Measurements from ENCODE around the gene CUEDC1.

DNA sequence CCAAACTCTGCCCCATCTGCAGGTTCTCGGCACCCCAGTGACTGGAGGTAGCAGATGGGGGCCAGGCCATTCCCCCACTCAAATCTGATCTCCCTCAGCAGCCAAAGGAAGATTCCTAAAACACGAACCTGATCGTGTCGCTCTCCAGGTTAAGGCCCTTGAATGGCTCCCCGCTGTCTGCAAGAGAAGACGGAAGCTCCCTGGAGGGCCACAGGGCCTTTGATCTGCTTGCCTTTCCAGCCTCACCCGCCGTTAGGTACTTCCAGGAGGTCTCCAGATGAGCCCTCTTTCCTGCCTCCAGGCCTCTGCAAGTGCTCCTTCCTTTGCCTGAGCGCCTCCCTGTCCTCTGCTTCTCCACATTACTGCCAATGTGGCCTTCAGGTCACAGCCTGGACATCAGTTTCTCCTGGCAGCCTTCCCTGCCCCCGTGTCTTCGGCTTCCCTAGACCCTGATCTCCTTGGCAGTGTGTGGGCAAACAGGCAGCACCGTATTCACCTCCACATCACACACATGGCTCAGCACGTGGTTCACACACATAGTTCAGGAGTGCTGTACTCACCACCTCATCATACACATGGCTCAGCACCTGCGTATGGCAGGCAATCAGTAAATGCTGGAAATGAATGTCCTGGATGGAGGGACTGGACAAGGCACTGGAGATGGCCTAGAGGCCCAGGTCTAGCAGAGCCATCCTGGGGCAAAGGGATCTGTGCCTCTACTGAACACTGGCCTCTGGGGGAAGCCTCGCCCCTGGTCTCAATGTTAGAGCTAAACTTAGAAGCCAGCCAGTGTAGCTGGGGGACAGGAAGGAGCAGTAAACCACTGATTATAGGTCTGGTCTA is 79.0 kb downstream of the CUEDC1 start:
- TF ChIP-seq CTCF (conservative IDR thresholded peaks at IDR 0.05 in 1 of 2, IDR thresholded peaks at IDR 0.05 in 1 of 2; ENCODE audit: extremely low read depth in 1 of 2, insufficient read depth in 1 of 2, low read depth in 1 of 2, low read length in 2 of 2) (no peak), EZH2 (IDR thresholded peaks at IDR 0.05; ENCODE audit: borderline replicate concordance, low read length) (no peak)
